GM18870 (cell line): ENCODE measurements around the gene CASKIN2.
"Not testable (repeated sequence)": the region's sequence is repeated elsewhere in the genome, so short reads cannot be mapped to it uniquely, and the experiment has no call there.

Experiments
- ATAC-seq: cut with Tn5 transposase; IDR thresholded peaks from one replicate; pipeline ENCODE4 v1.9.1; 2021; ENCODE audit warnings: moderate library complexity; ENCODE audit not compliant: unreplicated experiment

The CASKIN2 gene

GRCh38 chr17:75490953-75491649, 24.2 kb downstream of the CASKIN2 start:
- ATAC-seq: no peak

GRCh38 chr17:75490173-75490743, 25.1 kb downstream of the CASKIN2 start:
- ATAC-seq: no peak

GRCh38 chr17:75489511-75489955, 25.8 kb downstream of the CASKIN2 start:
- no peak for ATAC-seq

GRCh38 chr17:75488693-75489510, 26.4 kb downstream of the CASKIN2 start:
- no peak for ATAC-seq

GRCh38 chr17:75487351-75488070, 27.8 kb downstream of the CASKIN2 start:
- no peak for ATAC-seq

- ATAC-seq: no peak
Observed at GRCh38 chr17:75486951-75487350, 28.4 kb downstream of the CASKIN2 start.

- ATAC-seq: no peak
Observed at GRCh38 chr17:75486151-75486550, 29.2 kb downstream of the CASKIN2 start.

GRCh38 chr17:75485688-75486087, 29.6 kb downstream of the CASKIN2 start:
- no peak for ATAC-seq

GRCh38 chr17:75482098-75482942, 33.0 kb downstream of the CASKIN2 start:
- ATAC-seq: no peak

GRCh38 chr17:75481194-75482068, 33.9 kb downstream of the CASKIN2 start:
- ATAC-seq: no peak

- ATAC-seq: no peak
Observed at GRCh38 chr17:75480281-75480680, 35.1 kb downstream of the CASKIN2 start.

- no peak for ATAC-seq
Observed at GRCh38 chr17:75478508-75478907, 36.8 kb downstream of the CASKIN2 start.

GRCh38 chr17:75477490-75477862, 37.9 kb downstream of the CASKIN2 start:
- not testable (repeated sequence) for ATAC-seq

GRCh38 chr17:75476752-75477489, 38.4 kb downstream of the CASKIN2 start:
- ATAC-seq: no peak

- ATAC-seq: no peak
Observed at GRCh38 chr17:75476271-75476671, 39.1 kb downstream of the CASKIN2 start.

GRCh38 chr17:75475851-75476250, 39.5 kb downstream of the CASKIN2 start:
- ATAC-seq: no peak

- ATAC-seq: no peak
Observed at GRCh38 chr17:75475144-75475835, 40.0 kb downstream of the CASKIN2 start.

- ATAC-seq: no peak
Observed at GRCh38 chr17:75474736-75475135, 40.6 kb downstream of the CASKIN2 start.
